HG03066 (cell line): ENCODE results near the gene RNF103.
A peak's percentile ranks its signal among the peaks of the same experiment; 100 is the strongest.
"Not testable (repeated sequence)": the region's sequence is repeated elsewhere in the genome, so short reads cannot be mapped to it uniquely, and the experiment has no call there.

ENCODE experiments used
- ATAC-seq: cut with Tn5 transposase; IDR thresholded peaks from one replicate; pipeline ENCODE4 v1.9.1; 2021; ENCODE audit warnings: low read depth; ENCODE audit not compliant: unreplicated experiment

RNF103 gene

GRCh38 chr2:86625096-86625495 lies 1.4 kb upstream of the RNF103 start:
- ATAC-seq = no peak

- ATAC-seq = no peak
Measured at GRCh38 chr2:86624267-86624547, 542 bp upstream of the RNF103 start.

GRCh38 chr2:86623043-86623493 lies 597 bp downstream of the RNF103 start:
- peak; percentile 38 for ATAC-seq

- no peak for ATAC-seq
Measured at GRCh38 chr2:86622519-86623042, 1.1 kb downstream of the RNF103 start.

- no peak for ATAC-seq
Measured at GRCh38 chr2:86621280-86621943, 2.3 kb downstream of the RNF103 start.

GRCh38 chr2:86617738-86618137 lies 5.9 kb downstream of the RNF103 start:
- peak; percentile 47 for ATAC-seq

- ATAC-seq = peak; percentile 56
Measured at GRCh38 chr2:86617153-86617552, 6.5 kb downstream of the RNF103 start.

GRCh38 chr2:86616502-86616901 lies 7.2 kb downstream of the RNF103 start:
- ATAC-seq = no peak

GRCh38 chr2:86615596-86615995 lies 8.1 kb downstream of the RNF103 start:
- ATAC-seq = no peak

GRCh38 chr2:86613515-86613914 lies 10.2 kb downstream of the RNF103 start:
- no peak for ATAC-seq

GRCh38 chr2:86610871-86611270 lies 12.8 kb downstream of the RNF103 start:
- ATAC-seq = no peak

GRCh38 chr2:86608832-86609410 lies 14.7 kb downstream of the RNF103 start:
- no peak for ATAC-seq

GRCh38 chr2:86603905-86604304 lies 19.8 kb downstream of the RNF103 start:
- no peak for ATAC-seq

GRCh38 chr2:86598966-86599365 lies 24.7 kb downstream of the RNF103 start:
- ATAC-seq = no peak

GRCh38 chr2:86596118-86596517 lies 27.5 kb downstream of the RNF103 start:
- ATAC-seq = no peak

GRCh38 chr2:86593266-86593665 lies 30.4 kb downstream of the RNF103 start:
- no peak for ATAC-seq

- no peak for ATAC-seq
Measured at GRCh38 chr2:86592547-86593230, 31.0 kb downstream of the RNF103 start.

GRCh38 chr2:86589701-86590100 lies 34.0 kb downstream of the RNF103 start:
- not testable (repeated sequence) for ATAC-seq

- no peak for ATAC-seq
Measured at GRCh38 chr2:86584151-86584913, 39.3 kb downstream of the RNF103 start.

- ATAC-seq = no peak
Measured at GRCh38 chr2:86580560-86580959, 43.1 kb downstream of the RNF103 start.

GRCh38 chr2:86577817-86578456 lies 45.7 kb downstream of the RNF103 start:
- no peak for ATAC-seq
